BLaER1 treated with 17β-estradiol and CSF1 and Interleukin-3, amounts not matched to agents 10 nM and 100 nM (cell line): Measurements from ENCODE around the gene LPCAT3.
A peak's percentile ranks its signal among the peaks of the same experiment; 100 is the strongest.

Experiments used
- H3K27ac ChIP-seq, 11 experiments: shearing (Covaris generic); formaldehyde crosslinking; 2 replicates each; pipeline ENCODE4 v1.8.1; 2022
- H3K27me3 ChIP-seq, 11 experiments: shearing (Covaris generic); formaldehyde crosslinking; 2 replicates each; pipeline ENCODE4 v1.8.1; 2022
- H3K36me3 ChIP-seq, 11 experiments: shearing (Covaris generic); formaldehyde crosslinking; 2 replicates each; pipeline ENCODE4 v1.8.1; 2022
- H3K4me1 ChIP-seq, 10 experiments: shearing (Covaris generic); formaldehyde crosslinking; 2 replicates each; pipeline ENCODE4 v1.8.1; 2022
- H3K4me2 ChIP-seq, 11 experiments: shearing (Covaris generic); formaldehyde crosslinking; 2 replicates each; pipeline ENCODE4 v1.8.1; 2022
- H3K4me3 ChIP-seq, 10 experiments: shearing (Covaris generic); formaldehyde crosslinking; 2 replicates each; pipeline ENCODE4 v1.8.1; 2022
- H3K9ac ChIP-seq, 11 experiments: shearing (Covaris generic); formaldehyde crosslinking; 2 replicates each; pipeline ENCODE4 v1.8.1; 2022
- H3K9me3 ChIP-seq, 11 experiments: shearing (Covaris generic); formaldehyde crosslinking; replicated peaks in 1 of 11; 2 replicates each; pipeline ENCODE4 v1.8.1; 2022
- H4K20me1 ChIP-seq, 11 experiments: shearing (Covaris generic); formaldehyde crosslinking; 2 replicates each; pipeline ENCODE4 v1.8.1; 2022
- Cebpa-rat ChIP-seq, 11 experiments: shearing (Covaris generic); IDR thresholded peaks; 2 replicates each; pipeline ENCODE4 v1.8.1; 2022

LPCAT3 gene

DNA sequence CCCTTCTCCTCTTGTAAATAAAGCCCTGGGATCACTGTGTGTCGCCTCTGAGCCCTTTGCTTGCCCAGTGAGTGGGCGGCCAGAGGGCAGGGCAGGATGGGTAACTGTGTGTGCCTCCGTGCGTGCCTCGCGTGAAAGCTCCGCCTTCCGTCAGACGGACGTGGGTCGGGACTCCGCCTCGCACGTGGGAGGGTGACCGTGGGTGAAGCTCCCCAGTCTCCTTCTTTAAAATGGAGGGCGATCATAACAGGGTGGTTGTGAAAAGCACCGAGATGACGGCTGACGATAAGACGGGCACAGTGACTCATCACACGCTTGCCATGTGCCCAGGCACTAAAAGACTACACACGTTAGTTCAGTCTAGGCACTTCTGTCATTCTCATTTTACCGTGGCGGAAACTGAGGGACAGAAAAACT lies 57.0 kb downstream of the LPCAT3 start:
- peaks cover 31 to 61% (median 51%) of the 10 kb centered on the region in 11 experiments for H3K36me3 ChIP-seq
- peaks cover 0 to 51% (median 16%) of the 10 kb centered on the region in 11 experiments; a peak in 14 of 22 replicates for H4K20me1 ChIP-seq
- TF ChIP-seq Cebpa-rat (IDR thresholded peaks at IDR 0.05) = no peak
- peak overlapping the region; percentile 69 to 95 (median 80); a peak in 21 of 22 replicates for H3K9ac ChIP-seq
- peaks cover 91 to 100% (median 95%) of the 10 kb centered on the region in 10 experiments for H3K4me1 ChIP-seq
- H3K27ac ChIP-seq = peak overlapping the region; percentile 43 to 95 (median 92)
- no peaks in the 10 kb centered on the region for H3K27me3 ChIP-seq
- peak overlapping the region in 7 of 10 experiments; percentile 1 to 48 (median 26); a peak in 10 of 20 replicates for H3K4me3 ChIP-seq
- H3K4me2 ChIP-seq = peak overlapping the region; percentile 94 to 100 (median 99)
- H3K9me3 ChIP-seq = no peaks in the 10 kb centered on the region

DNA sequence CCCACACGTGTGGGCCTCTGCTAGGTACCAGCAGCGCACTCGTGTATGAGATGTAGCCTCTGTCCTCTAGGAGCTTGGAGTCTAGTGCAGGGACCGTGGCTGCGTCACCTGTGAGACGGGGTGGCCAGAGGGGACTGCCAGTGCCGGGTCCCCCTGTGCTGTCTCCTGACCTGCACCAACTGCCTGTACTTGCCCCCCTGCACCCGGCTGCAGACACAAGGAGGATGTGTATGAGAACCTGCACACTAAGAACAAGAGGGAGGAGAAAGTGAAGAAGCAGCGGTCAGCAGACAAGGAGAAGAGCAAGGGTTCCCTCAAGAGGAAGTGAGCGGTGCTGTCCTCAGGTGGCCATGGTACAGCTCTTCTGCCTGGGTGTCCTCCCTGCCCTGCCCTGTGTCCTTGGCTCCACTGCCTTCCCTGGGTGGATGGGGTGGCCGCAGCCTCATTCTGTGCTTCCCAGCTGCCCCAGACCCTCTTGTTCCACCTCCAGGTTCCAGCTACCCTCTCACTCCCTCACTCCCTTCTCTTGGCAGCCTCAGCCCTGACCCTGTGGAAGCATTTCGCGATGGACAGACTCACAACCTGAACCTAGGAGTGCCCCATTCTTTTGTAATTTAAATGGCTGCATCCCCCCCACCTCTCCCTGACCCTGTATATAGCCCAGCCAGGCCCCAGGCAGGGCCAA lies 57.5 kb downstream of the LPCAT3 start:
- Histone ChIP-seq H3K27me3 (no peaks in the 10 kb centered on the region), H3K4me2 (peak overlapping the region; percentile 94 to 100 (median 99)), H3K4me3 (peak overlapping the region in 8 of 10 experiments; percentile 6 to 48 (median 28); a peak in 10 of 20 replicates), H3K36me3 (peaks cover 27 to 61% (median 51%) of the 10 kb centered on the region in 11 experiments), H4K20me1 (peaks cover 0 to 57% (median 21%) of the 10 kb centered on the region in 11 experiments; a peak in 14 of 22 replicates), H3K4me1 (peaks cover 96 to 100% (median 99%) of the 10 kb centered on the region in 10 experiments), H3K9me3 (no peaks in the 10 kb centered on the region), H3K27ac (peak overlapping the region; percentile 43 to 95 (median 92)), H3K9ac (peak overlapping the region; percentile 71 to 95 (median 86); a peak in 21 of 22 replicates)
- no peak for TF ChIP-seq Cebpa-rat (IDR thresholded peaks at IDR 0.05)

- Histone ChIP-seq H3K27ac (peak overlapping the region; percentile 74 to 95 (median 92); a peak in 21 of 22 replicates), H3K36me3 (peaks cover 21 to 62% (median 52%) of the 10 kb centered on the region in 11 experiments; a peak in 20 of 22 replicates), H4K20me1 (peaks cover 0 to 64% (median 23%) of the 10 kb centered on the region in 11 experiments; a peak in 13 of 22 replicates), H3K4me1 (peaks cover 99 to 100% (median 100%) of the 10 kb centered on the region in 10 experiments), H3K4me3 (peak overlapping the region; percentile 37 to 64 (median 48)), H3K9ac (peak overlapping the region; percentile 71 to 95 (median 92); a peak in 21 of 22 replicates), H3K9me3 (no peaks in the 10 kb centered on the region), H3K4me2 (peak overlapping the region; percentile 94 to 100 (median 99)), H3K27me3 (no peaks in the 10 kb centered on the region)
- no peak for TF ChIP-seq Cebpa-rat (IDR thresholded peaks at IDR 0.05)
These were observed 58.3 kb downstream of the LPCAT3 start for GRCh38 chr12:6959805-6960592.

DNA sequence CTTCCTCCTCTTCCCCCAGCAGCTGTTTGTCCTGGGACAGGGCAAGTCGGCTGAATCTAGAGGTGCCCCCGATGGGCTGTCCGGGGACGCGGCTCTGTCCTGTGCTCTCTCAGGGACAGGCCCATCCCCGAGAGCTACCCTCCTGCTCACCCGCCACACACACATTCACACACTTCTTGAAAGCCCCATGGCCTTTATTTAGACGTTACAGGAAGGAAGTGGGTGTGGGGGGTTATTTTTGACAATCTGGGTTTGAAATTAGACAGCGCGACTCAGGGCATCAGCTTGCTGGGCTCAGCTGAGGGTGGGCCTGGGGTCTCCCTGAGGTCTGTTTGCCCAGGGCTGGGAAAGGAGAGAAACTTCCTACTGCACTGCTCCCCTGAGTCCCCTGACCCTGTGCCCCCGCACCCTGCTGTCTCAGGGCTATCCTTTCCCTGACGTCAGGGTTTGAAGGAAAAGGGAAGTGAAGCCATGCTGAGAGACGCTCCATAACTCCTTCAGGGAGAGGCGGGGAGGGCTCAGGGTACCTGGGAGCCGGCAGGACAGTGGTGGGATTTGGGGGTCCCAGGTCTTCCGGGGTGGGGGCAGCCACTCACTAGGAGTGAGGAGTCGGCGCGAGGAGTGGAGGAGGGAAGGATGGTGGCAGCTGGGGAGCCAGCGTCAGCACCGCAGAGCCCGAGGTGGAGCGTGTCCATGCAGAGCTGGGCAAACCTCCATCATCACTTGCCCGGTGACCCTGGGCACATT lies 59.0 kb downstream of the LPCAT3 start:
- no peaks in the 10 kb centered on the region for H3K27me3 ChIP-seq
- H3K4me2 ChIP-seq = peak overlapping the region; percentile 94 to 100 (median 99)
- H3K9me3 ChIP-seq = no peaks in the 10 kb centered on the region
- peaks cover 99 to 100% (median 100%) of the 10 kb centered on the region in 10 experiments for H3K4me1 ChIP-seq
- H3K4me3 ChIP-seq = peak overlapping the region; percentile 37 to 64 (median 48)
- peak overlapping the region; percentile 71 to 95 (median 92) for H3K9ac ChIP-seq
- H3K36me3 ChIP-seq = peaks cover 13 to 65% (median 47%) of the 10 kb centered on the region in 11 experiments; a peak in 19 of 22 replicates
- peak overlapping the region; percentile 74 to 95 (median 92) for H3K27ac ChIP-seq
- peaks cover 0 to 72% (median 23%) of the 10 kb centered on the region in 11 experiments; a peak in 14 of 22 replicates for H4K20me1 ChIP-seq
- TF ChIP-seq Cebpa-rat (IDR thresholded peaks at IDR 0.05) = no peak

DNA sequence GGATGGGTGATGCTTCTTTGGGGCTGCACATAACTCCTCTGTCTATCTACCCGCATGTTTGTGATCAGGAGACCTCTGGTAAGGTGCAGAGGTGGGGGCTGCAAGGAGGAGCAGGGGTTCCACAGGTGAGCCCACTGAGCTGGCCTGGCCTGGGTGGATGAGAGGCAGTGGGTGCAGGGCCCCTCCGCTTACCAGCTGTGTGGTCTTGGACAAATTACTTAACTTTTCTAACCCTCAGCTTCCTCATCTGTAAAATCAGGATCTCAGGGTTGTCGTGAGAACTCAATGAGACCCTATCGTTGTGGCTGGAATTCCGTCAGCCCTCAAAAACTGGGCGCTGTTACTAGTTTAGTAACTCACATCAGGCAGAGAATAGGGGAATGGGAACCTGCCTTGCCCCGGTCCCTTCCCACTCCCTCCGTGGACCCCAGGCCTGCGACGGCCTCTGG lies 59.6 kb downstream of the LPCAT3 start:
- Histone ChIP-seq H3K4me1 (peaks cover 96 to 99% (median 98%) of the 10 kb centered on the region in 10 experiments), H3K4me3 (peak overlapping the region; percentile 37 to 64 (median 48)), H3K27ac (peak overlapping the region; percentile 74 to 95 (median 92)), H4K20me1 (peaks cover 0 to 75% (median 23%) of the 10 kb centered on the region in 11 experiments; a peak in 14 of 22 replicates), H3K27me3 (no peaks in the 10 kb centered on the region), H3K9ac (peak overlapping the region; percentile 71 to 95 (median 92)), H3K4me2 (peak overlapping the region; percentile 94 to 100 (median 99)), H3K36me3 (peaks cover 7 to 66% (median 43%) of the 10 kb centered on the region in 11 experiments; a peak in 19 of 22 replicates), H3K9me3 (no peaks in the 10 kb centered on the region)
- TF ChIP-seq Cebpa-rat (IDR thresholded peaks at IDR 0.05) = no peak

GRCh38 chr12:6957741-6958608 lies 60.3 kb downstream of the LPCAT3 start:
- H3K27me3 ChIP-seq = no peaks in the 10 kb centered on the region
- no peaks in the 10 kb centered on the region for H3K9me3 ChIP-seq
- peaks cover 7 to 69% (median 43%) of the 10 kb centered on the region in 11 experiments; a peak in 19 of 22 replicates for H3K36me3 ChIP-seq
- no peak for TF ChIP-seq Cebpa-rat (IDR thresholded peaks at IDR 0.05)
- peak overlapping the region; percentile 94 to 100 (median 99) for H3K4me2 ChIP-seq
- H3K4me3 ChIP-seq = peak overlapping the region; percentile 37 to 64 (median 48)
- peak overlapping the region; percentile 74 to 95 (median 92); a peak in 21 of 22 replicates for H3K27ac ChIP-seq
- H3K4me1 ChIP-seq = peaks cover 90 to 99% (median 98%) of the 10 kb centered on the region in 10 experiments
- peaks cover 0 to 82% (median 23%) of the 10 kb centered on the region in 11 experiments; a peak in 14 of 22 replicates for H4K20me1 ChIP-seq
- H3K9ac ChIP-seq = peak overlapping the region; percentile 71 to 95 (median 92)

- no peak for TF ChIP-seq Cebpa-rat (IDR thresholded peaks at IDR 0.05)
- peak overlapping the region in 10 of 11 experiments; percentile 83 to 95 (median 93); a peak in 20 of 22 replicates for H3K27ac ChIP-seq
- peaks cover 83 to 99% (median 98%) of the 10 kb centered on the region in 10 experiments for H3K4me1 ChIP-seq
- peak overlapping the region in 5 of 10 experiments; percentile 34 to 99 (median 89); a peak in 5 of 20 replicates for H3K4me3 ChIP-seq
- H3K27me3 ChIP-seq = no peaks in the 10 kb centered on the region
- no peaks in the 10 kb centered on the region for H3K9me3 ChIP-seq
- peaks cover 0 to 82% (median 23%) of the 10 kb centered on the region in 11 experiments; a peak in 14 of 22 replicates for H4K20me1 ChIP-seq
- peak overlapping the region; percentile 74 to 95 (median 92); a peak in 20 of 22 replicates for H3K9ac ChIP-seq
- H3K36me3 ChIP-seq = peaks cover 7 to 76% (median 43%) of the 10 kb centered on the region in 11 experiments; a peak in 19 of 22 replicates
- H3K4me2 ChIP-seq = peak overlapping the region; percentile 94 to 100 (median 99)
These were observed 61.0 kb downstream of the LPCAT3 start for GRCh38 chr12:6957151-6957701.
